D721Med (cell line): ENCODE data around the gene TMEM8B.

Source experiments
- DNase-seq: peaks from one replicate; pipeline ENCODE4 v3.0.0; 2011; ENCODE audit warnings: low spot score; ENCODE audit not compliant: insufficient read length
- FAIRE-seq: peaks from 2 replicates; lab custom pipeline; 2011; peaks lifted over from hg19 to GRCh38; lab: Jason Lieb, UNC
- CTCF ChIP-seq: IDR thresholded peaks from 2 replicates; pipeline ENCODE4 v1.5.1; 2012; ENCODE audit warnings: mild to moderate bottlenecking, control low read depth; ENCODE audit not compliant: insufficient read depth; ENCODE audit errors: missing control alignments

The TMEM8B gene

GRCh38 chr9:35847792-35848572, 19.0 kb downstream of the TMEM8B start:
- FAIRE-seq (no peak), DNase-seq (no peak)
- no peak for TF ChIP-seq CTCF

- TF ChIP-seq CTCF: no peak
- DNase-seq (no peak), FAIRE-seq (no peak)
Observed at GRCh38 chr9:35852267-35852815, 23.3 kb downstream of the TMEM8B start.

GRCh38 chr9:35852876-35853865, 24.1 kb downstream of the TMEM8B start:
- no peak for TF ChIP-seq CTCF
- FAIRE-seq (no peak), DNase-seq (no peak)

- DNase-seq: no peak
- no peak for TF ChIP-seq CTCF
- no peak for FAIRE-seq
Observed at GRCh38 chr9:35854091-35854762, 25.2 kb downstream of the TMEM8B start.

GRCh38 chr9:35856206-35856605, 27.2 kb downstream of the TMEM8B start:
- DNase-seq (no peak), FAIRE-seq (no peak)
- no peak for TF ChIP-seq CTCF

GRCh38 chr9:35856882-35857281, 27.9 kb downstream of the TMEM8B start:
- TF ChIP-seq CTCF: no peak
- DNase-seq (no peak), FAIRE-seq (no peak)
